ENCODE data around the gene ETV7. TPM values are rescaled to one million over a fixed set of nuclear protein-coding genes. Genes with fewer than 3 reads are reported as not detected.

Gene ETV7
- total and polyA plus RNA-seq, 2 experiments from 2014 or later = 0.47 to 1.2 TPM

DNA sequence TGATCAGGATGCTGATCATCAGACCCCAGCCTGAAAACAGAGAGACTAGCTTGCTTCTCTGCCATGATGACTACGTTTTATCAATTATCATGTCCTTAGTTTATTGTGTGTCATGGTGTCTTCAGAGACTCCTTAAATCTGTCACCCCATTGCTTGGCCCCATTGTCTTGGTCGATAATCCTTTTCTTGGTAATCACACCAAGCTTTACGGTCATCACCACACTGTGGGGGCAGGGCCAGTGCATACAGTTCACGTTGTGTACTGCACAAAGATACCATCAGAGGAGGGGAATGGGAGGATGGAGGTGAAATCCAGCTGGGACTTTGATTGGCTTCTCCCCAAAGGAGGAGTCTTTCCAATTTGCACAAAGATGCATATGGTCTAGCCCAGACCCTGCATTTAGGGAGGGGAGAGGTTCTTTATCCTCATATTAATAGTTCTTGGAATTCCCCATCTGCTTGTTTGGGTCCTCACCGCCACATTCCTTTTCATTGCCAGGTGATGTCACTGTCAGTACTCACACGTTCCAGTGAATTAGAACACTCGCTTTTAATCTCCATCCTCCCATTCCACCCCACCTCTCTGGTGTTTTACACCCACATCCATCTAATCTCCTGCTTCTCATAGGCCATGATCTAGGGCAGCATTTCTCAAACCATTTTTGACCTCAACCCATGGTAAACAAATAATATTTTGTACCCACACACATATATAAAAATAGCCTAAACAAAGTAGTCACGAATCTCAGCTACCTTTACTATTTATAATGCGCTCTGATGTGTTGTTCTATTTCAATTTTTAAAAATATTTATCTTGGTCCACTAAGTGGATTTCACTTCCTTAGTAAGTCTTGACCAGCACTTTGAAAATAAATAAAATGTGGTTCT lies 5.7 kb downstream of the ETV7 start:
- Histone ChIP-seq H3K9me2 (ENCODE audit: insufficient read depth) (no peaks in the 10 kb centered on the region), H3K79me2 (replicated peaks; ENCODE audit: insufficient read depth) (no peaks in the 10 kb centered on the region), H2AFZ (no peak overlapping the region), H4K20me1 (replicated peaks; ENCODE audit: insufficient read depth) (no peaks in the 10 kb centered on the region), H3K27me3 (ENCODE audit: insufficient read depth) (peaks cover 19% of the 10 kb centered on the region), H3K4me3 (no peak overlapping the region), H3K36me3 (ENCODE audit: insufficient read depth) (no peaks in the 10 kb centered on the region; the same call in 1 of the 2 replicates), H3K27ac (ENCODE audit: low read depth) (no peak overlapping the region), H3F3A (replicated peaks; ENCODE audit: low read depth) (no peaks in the 10 kb centered on the region), H3K4me1 (ENCODE audit: insufficient read depth) (0 out of 2 replicates have a peak, but pooled peaks cover 9% of the 10 kb centered on the region), H3K4me2 (no peak overlapping the region)
- H3K9me3 Mint-ChIP-seq = no peaks in the 10 kb centered on the region; the same call in 2 of the 3 replicates
- H3K4me3 Mint-ChIP-seq = no peak overlapping the region
- H3K36me3 Mint-ChIP-seq (ENCODE audit: low read depth) = no peaks in the 10 kb centered on the region; the same call in 2 of the 3 replicates
- peaks cover 38% of the 10 kb centered on the region for H3K4me1 Mint-ChIP-seq
- peaks cover 20% of the 10 kb centered on the region for H3K27me3 Mint-ChIP-seq (ENCODE audit: insufficient read depth, low read depth, poor library complexity)
- TF ChIP-seq ZNF331 (CRISPR knock-in tag; IDR thresholded peaks at IDR 0.05; ENCODE audit: low read depth) = no peak
- no peak for TF ChIP-seq STAT1 (IDR thresholded peaks at IDR 0.05; ENCODE audit: unreplicated experiment)
- TF ChIP-seq EZH2phosphoT487 (IDR thresholded peaks at IDR 0.05; ENCODE audit: unreplicated experiment) = no peak
- no peak for TF ChIP-seq ETS1 (IDR thresholded peaks at IDR 0.05)
- no peak for TF ChIP-seq CREB1 (CRISPR knock-in tag; IDR thresholded peaks at IDR 0.05; ENCODE audit: low read depth)
- no peak for TF ChIP-seq NANOG (IDR thresholded peaks at IDR 0.05; ENCODE audit: borderline replicate concordance)
- no peak for TF ChIP-seq EZH2 (IDR thresholded peaks at IDR 0.05; ENCODE audit: low read depth, unreplicated experiment)
- TF ChIP-seq JUNB (IDR thresholded peaks at IDR 0.05; ENCODE audit: unreplicated experiment) = no peak
- no peak for TF ChIP-seq ZNF462 (CRISPR knock-in tag; IDR thresholded peaks at IDR 0.05)
- TF ChIP-seq, protein P1, sequence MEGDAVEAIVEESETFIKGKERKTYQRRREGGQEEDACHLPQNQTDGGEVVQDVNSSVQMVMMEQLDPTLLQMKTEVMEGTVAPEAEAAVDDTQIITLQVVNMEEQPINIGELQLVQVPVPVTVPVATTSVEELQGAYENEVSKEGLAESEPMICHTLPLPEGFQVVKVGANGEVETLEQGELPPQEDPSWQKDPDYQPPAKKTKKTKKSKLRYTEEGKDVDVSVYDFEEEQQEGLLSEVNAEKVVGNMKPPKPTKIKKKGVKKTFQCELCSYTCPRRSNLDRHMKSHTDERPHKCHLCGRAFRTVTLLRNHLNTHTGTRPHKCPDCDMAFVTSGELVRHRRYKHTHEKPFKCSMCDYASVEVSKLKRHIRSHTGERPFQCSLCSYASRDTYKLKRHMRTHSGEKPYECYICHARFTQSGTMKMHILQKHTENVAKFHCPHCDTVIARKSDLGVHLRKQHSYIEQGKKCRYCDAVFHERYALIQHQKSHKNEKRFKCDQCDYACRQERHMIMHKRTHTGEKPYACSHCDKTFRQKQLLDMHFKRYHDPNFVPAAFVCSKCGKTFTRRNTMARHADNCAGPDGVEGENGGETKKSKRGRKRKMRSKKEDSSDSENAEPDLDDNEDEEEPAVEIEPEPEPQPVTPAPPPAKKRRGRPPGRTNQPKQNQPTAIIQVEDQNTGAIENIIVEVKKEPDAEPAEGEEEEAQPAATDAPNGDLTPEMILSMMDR (conservative IDR thresholded peaks at IDR 0.05; ENCODE audit: low read depth in 2 of 2) = no peak
- TF ChIP-seq ZNF114 (CRISPR knock-in tag; IDR thresholded peaks at IDR 0.05) = no peak
- TF ChIP-seq POLR2AphosphoS5 (IDR thresholded peaks at IDR 0.05; ENCODE audit: low read depth) = no peak
- TF ChIP-seq, protein P2, sequence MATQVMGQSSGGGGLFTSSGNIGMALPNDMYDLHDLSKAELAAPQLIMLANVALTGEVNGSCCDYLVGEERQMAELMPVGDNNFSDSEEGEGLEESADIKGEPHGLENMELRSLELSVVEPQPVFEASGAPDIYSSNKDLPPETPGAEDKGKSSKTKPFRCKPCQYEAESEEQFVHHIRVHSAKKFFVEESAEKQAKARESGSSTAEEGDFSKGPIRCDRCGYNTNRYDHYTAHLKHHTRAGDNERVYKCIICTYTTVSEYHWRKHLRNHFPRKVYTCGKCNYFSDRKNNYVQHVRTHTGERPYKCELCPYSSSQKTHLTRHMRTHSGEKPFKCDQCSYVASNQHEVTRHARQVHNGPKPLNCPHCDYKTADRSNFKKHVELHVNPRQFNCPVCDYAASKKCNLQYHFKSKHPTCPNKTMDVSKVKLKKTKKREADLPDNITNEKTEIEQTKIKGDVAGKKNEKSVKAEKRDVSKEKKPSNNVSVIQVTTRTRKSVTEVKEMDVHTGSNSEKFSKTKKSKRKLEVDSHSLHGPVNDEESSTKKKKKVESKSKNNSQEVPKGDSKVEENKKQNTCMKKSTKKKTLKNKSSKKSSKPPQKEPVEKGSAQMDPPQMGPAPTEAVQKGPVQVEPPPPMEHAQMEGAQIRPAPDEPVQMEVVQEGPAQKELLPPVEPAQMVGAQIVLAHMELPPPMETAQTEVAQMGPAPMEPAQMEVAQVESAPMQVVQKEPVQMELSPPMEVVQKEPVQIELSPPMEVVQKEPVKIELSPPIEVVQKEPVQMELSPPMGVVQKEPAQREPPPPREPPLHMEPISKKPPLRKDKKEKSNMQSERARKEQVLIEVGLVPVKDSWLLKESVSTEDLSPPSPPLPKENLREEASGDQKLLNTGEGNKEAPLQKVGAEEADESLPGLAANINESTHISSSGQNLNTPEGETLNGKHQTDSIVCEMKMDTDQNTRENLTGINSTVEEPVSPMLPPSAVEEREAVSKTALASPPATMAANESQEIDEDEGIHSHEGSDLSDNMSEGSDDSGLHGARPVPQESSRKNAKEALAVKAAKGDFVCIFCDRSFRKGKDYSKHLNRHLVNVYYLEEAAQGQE (IDR thresholded peaks at IDR 0.05; ENCODE audit: unreplicated experiment) = no peak
- no peak for DNase-seq (ENCODE audit: low spot score)
- ATAC-seq = no peak
- H3K27ac Mint-ChIP-seq = no peak overlapping the region
